ENCODE results near the gene RPL32.
"Not testable (repeated sequence)": the region's sequence is repeated elsewhere in the genome, so short reads cannot be mapped to it uniquely, and the experiment has no call there.

RPL32 gene

DNA sequence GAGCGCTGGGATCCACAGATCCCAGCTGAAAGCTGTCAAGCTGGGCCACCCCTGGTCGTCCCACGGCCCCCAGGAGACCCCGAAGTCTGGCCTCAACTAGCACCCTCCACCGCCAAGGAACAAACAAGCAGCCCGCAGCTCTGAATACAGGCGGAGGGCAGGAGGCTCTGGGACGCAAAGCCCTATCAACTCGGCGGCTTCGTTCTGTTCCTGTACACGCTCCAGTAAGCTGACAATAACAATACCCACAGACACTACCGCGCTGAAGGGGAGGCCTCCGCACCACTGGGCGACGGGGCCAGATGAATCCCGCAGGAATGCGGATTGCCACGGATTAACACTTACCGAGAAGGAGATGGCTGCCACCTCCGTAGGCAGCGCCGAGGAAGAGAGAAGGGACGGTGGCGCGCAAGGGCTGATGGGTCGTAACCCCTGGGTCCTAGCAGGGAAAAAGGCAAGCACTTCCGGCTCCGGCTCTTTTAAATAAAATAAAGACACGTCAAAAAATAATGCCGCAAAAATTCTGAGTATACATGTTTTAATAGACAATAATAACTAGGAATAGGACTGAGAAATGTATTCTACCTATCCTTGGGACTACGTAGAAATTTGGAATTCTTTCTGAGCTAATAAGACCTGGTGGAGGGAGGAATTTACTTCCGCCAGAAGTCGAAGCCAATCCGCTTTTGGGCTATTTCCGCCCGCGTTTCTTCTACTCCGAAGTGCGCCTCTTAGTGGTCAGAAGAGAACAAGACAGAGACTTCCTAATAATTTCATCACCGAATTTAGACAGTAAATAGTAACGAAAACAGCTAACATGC, at the start of gene RPL32:
RPL32 (minus strand) TSS at position 417 of the 821 bp plus-strand sequence. CDS start 1,328 bp downstream, outside the sequence.
- TF ChIP-seq JUND (IDR thresholded peaks at IDR 0.05; ENCODE audit: low read depth), result no peak
- DNase-seq (ENCODE audit: low read depth in 1 of 2, low spot score in 1 of 2), result peak; percentile 80 to 98
- in situ Hi-C loops (cut with HindIII; ENCODE audit: low pct_unique_long_range_greater_than_20kb, low sequenced_read_pairs), result no loop called here

DNA sequence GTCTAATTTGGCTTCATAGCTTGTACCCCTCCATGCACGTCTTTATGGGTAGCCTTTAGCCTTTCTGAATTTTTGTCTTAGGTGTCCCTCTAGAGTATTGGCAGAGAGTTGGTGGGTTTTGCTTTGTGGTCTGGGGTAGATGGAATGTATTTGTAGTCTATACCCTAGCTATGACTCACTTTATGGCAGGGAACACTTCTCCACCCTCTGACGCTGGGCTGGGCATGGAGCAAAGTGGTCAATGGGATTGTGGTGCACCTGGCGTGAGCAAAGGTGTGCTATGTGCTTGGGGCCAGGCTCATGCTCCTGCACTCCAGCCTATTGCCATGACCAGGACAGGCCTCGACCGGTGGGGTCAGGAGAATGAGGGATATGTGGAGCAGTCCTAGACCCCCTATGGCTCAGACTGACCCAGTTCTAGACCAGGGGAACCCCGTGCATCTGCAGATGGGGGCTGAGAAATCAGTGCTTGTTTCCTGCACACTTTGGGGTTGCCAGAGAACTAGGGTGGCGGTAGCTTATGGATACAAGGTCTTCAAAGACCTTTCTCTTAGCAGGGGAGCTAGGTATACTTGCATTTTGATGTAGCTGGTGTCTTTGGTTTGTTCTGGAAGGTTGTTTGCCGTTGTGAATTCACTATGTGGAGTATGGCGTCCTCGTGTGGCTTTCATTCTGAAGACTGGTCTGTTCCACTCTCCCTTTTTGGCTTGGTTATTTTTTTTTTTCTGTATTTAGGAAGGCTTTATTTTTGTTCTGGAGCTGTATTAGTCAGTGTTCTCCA, 49.4 kb upstream of the RPL32 start:
- in situ Hi-C loops (cut with HindIII; ENCODE audit: low pct_unique_long_range_greater_than_20kb, low sequenced_read_pairs), result no loop called here
- DNase-seq (ENCODE audit: low read depth in 1 of 2, low spot score in 1 of 2), result peak in 1 of 2 experiments; percentile 42
- no peak for TF ChIP-seq JUND (IDR thresholded peaks at IDR 0.05; ENCODE audit: low read depth)

GRCh38 chr3:12886736-12887135, 45.4 kb upstream of the RPL32 start:
- TF ChIP-seq JUND (IDR thresholded peaks at IDR 0.05; ENCODE audit: low read depth), result no peak
- no peak for DNase-seq (ENCODE audit: low read depth in 1 of 2, low spot score in 1 of 2)
- in situ Hi-C loops (cut with HindIII; ENCODE audit: low pct_unique_long_range_greater_than_20kb, low sequenced_read_pairs), result no loop called here

- in situ Hi-C loops (cut with HindIII; ENCODE audit: low pct_unique_long_range_greater_than_20kb, low sequenced_read_pairs), result no loop called here
- DNase-seq (ENCODE audit: low read depth in 1 of 2, low spot score in 1 of 2), result no peak
- no peak for TF ChIP-seq JUND (IDR thresholded peaks at IDR 0.05; ENCODE audit: low read depth)
Measured at GRCh38 chr3:12886106-12886679, 44.8 kb upstream of the RPL32 start.

DNA sequence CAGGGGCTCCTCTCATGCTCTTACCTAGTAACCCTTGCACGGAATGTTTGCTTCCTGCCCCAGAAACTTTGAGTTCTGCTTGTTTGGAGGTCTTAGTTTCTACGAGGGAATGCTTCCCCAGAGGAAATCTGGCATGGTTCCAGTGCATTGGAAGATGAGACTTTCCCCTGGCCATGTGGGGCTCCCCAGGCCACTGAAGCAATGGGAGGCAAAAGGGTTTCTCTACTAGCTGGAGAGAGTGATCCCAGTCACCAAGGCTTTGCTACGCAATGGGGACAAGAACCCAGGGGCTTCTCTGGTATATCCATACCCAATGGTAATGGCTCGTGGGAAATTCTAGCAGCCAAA, 44.2 kb upstream of the RPL32 start:
- in situ Hi-C loops (cut with HindIII; ENCODE audit: low pct_unique_long_range_greater_than_20kb, low sequenced_read_pairs), result no loop called here
- no peak for DNase-seq (ENCODE audit: low read depth in 1 of 2, low spot score in 1 of 2)
- TF ChIP-seq JUND (IDR thresholded peaks at IDR 0.05; ENCODE audit: low read depth), result no peak

DNA sequence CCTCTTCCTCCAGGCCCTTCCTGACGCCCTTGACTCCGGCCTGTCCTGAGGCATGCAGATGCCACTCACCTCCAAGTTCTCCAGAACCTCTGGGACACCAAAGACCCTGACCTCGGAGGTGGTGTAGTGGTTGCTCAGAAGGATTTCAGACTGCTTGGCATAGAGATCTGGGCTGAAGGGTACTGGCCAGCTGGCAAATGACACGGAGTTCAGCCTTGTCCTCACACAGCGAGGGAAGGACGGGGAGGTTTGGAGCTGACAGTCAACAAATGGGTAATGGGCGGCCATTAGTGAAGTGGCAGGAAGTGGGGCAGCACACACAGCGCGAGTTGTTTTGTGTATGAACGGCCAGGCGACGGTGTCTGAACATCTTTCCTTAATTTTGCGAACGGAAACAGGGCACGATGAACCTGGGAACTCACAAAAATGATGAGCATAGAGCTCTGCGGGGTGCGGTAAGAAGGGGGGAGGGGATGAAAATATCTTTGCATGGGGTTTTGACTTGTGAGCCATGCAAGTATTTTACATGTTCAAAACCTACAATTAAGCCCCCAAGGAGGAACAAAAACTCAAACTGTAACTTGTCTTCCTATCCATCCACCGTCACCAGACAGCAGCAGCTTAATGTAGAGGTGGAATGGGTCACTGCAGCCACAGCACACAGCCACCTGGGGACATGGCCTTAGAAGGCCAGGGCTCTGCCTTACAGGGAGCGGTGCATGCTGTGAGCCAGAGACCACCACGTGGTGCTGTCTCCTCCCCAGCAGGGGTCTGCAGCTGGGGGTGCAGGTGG, 43.6 kb upstream of the RPL32 start:
- in situ Hi-C loops (cut with HindIII; ENCODE audit: low pct_unique_long_range_greater_than_20kb, low sequenced_read_pairs), result no loop called here
- no peak for TF ChIP-seq JUND (IDR thresholded peaks at IDR 0.05; ENCODE audit: low read depth)

DNA sequence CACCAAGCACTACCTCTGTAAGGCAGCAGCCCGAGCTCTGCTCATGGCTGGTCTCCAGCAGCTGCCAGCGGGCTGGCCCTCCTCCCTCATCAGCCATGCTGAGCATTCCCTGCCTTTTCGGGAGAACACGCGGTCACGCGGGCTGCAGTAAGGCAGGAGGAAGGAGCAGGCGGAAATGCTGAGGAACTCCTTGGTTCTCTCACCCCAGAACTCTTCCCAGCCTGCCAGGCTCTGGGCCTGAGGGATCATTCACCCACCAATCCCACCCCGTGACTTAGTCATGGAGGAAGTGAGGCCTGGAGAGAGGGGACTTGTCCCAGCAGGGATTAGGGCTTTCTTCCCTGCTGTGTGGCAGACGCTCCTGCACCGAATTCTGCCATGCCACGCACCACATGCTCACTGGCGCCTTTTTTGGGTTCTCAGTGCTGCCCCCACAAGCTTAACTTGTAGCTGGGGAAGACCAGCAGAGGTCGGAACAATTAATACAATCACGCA, 42.9 kb upstream of the RPL32 start:
- DNase-seq (ENCODE audit: low read depth in 1 of 2, low spot score in 1 of 2), result no peak
- no peak for TF ChIP-seq JUND (IDR thresholded peaks at IDR 0.05; ENCODE audit: low read depth)
- in situ Hi-C loops (cut with HindIII; ENCODE audit: low pct_unique_long_range_greater_than_20kb, low sequenced_read_pairs), result no loop called here

More for the DNA sequence above, 43.6 kb upstream of the RPL32 start:
- DNase-seq (ENCODE audit: low read depth in 1 of 2, low spot score in 1 of 2), result no peak

DNA sequence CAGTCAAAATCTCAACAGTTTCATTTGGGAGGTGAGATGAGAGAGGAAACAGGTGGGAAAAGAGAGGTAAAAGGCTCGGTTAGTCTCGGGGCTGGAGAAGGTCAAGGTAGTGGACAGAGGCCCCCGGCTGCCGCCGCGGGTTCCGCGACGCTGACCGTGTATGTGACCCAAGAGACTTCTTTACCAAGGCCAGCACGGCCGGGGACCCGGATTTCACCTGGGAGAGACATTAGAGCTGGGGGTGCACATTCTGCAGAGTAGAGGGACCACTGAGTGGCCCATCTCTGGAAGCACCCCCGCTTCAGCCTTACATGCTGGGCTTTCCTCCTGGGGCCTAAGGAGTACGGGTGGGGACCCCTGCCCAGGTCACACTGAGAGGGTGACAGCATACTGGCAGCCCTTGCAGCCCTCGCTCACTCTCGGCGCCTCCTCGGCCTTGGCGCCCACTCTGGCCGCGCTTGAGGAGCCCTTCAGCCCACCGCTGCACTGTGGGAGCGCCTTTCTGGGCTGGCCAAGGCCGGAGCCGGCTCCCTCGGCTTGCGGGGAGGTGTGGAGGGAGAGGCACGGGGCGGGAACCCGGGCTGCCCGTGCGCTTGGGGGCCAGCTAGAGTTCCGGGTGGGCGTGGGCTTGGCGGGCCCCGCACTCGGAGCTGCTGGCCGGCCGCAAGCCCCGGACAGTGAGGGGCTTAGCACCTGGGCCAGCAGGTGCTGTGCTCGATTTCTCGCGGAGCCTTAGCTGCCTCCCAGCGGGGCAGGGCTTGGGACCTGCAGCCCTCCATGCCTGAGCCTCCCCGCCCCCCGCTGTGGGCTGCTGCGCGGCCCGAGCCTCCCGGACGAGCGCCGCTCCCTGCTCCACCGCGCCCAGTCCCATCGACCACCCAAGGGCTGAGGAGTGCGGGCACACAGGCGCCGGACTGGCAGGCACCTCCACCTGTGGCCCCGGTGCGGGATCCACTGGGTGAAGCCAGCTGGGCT, 41.3 kb upstream of the RPL32 start:
- TF ChIP-seq JUND (IDR thresholded peaks at IDR 0.05; ENCODE audit: low read depth), result no peak
- in situ Hi-C loops (cut with HindIII; ENCODE audit: low pct_unique_long_range_greater_than_20kb, low sequenced_read_pairs), result no loop called here
- no peak for DNase-seq (ENCODE audit: low read depth in 1 of 2, low spot score in 1 of 2)

GRCh38 chr3:12881858-12882257, 40.5 kb upstream of the RPL32 start:
- in situ Hi-C loops (cut with HindIII; ENCODE audit: low pct_unique_long_range_greater_than_20kb, low sequenced_read_pairs); DNase-seq (ENCODE audit: low read depth in 1 of 2, low spot score in 1 of 2): not testable (repeated sequence)

DNA sequence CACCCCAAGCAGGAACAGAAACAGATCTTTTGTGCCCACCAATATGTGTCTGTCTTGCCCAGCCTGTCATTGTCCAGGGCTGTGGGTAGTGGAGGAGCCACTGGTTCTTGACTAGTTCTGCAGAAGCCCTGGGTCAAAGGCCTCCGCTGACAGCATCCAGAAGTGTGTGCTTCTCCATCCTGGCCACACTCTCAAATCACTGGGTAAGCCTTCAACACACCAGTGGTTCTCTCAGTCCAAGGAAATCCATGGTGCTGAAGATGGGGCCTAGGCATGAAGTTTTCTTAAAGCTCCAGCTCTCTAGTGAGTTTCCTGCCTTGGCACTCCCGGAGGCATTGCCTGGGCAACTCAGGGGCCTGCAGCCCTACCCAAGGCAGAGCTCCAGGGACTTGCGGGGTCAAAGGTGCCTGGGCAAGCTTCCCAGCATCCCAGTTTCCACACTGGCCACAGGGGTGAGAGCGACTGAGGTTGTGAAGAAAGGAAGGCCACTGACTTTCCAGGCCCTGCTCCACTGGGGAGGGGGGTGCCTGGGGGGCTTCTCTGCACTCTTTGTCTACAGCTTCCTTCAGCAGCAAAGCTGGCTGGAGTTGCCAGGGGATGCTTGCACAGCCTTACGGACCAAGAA, 37.9 kb upstream of the RPL32 start:
- in situ Hi-C loops (cut with HindIII; ENCODE audit: low pct_unique_long_range_greater_than_20kb, low sequenced_read_pairs), result no loop called here
- peak in 1 of 2 experiments; percentile 35 for DNase-seq (ENCODE audit: low read depth in 1 of 2, low spot score in 1 of 2)
- no peak for TF ChIP-seq JUND (IDR thresholded peaks at IDR 0.05; ENCODE audit: low read depth)

DNA sequence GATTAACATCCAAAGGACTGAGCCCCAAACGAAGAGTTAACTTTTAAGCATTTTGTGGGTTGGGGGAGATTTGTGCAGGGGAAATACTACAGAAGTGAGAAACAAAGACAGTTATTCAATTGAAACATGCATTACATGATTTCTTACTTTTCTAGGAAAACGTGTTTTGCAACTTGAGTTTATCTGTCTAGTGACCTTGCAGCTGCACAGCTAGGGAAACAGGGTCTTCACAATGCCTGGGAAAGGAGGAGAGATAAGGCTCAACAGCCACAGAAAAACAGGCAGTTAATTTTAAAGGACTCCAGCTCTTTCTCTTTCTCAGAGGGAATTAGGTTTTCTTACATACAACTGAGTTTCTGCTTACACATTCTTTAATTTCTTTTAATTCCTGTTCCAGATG, 37.4 kb upstream of the RPL32 start:
- DNase-seq (ENCODE audit: low read depth in 1 of 2, low spot score in 1 of 2); in situ Hi-C loops (cut with HindIII; ENCODE audit: low pct_unique_long_range_greater_than_20kb, low sequenced_read_pairs): not testable (repeated sequence)

Data from T47D (cell line).